ENCODE data around the gene ALX1.

The ALX1 gene

GRCh38 chr12:85280165-85280983 is at the start of gene ALX1:
Gene ALX1 (plus strand): TSS chr12:85280220. CDS start chr12:85280262, 42 bp downstream.
- DNase-seq: peak; percentile 56

- DNase-seq: no peak
These were observed 42.7 kb upstream of the ALX1 start for GRCh38 chr12:85237327-85237726.

- DNase-seq: no peak
These were observed 35.5 kb upstream of the ALX1 start for GRCh38 chr12:85244561-85244960.

DNA sequence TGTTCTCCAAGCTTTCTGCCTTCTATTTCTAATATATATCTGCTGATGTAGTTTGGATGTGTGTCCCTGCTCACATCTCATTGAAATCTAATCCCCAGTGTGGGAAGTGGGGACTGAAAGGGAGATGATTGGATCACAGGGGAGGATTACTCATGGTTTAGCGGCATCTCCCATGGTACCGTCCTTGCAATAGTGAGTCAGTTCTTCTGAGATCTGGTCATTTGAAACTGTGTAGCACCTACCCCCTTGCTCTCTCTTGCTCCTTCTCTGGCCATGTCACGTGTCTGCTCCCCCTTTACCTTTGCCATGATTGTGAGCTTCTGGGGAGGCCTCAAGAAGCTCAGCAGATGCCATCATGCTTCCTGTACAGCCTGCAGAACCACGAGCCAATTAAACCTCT is 26.2 kb upstream of the ALX1 start:
- no peak for DNase-seq

GRCh38 chr12:85257671-85258070 is 22.3 kb upstream of the ALX1 start:
- DNase-seq: no peak

DNA sequence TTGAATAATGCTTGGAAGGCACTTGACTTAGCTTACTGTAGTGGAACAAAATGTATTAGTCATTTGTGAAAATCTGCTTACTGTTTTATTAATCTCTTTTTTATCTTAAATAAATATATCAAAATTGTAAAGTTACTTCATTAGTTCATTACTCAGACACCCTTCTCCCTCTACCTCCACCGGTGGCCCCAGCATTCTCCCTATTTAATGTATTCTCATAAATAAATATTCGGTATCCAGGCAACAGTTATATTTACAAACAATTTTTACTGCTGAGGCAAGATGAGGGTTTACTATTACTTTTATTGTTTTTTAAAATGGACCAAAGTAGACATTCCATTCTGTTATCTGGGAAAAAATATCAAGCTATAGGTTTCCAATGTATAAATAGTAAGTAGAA is 19.6 kb upstream of the ALX1 start:
- DNase-seq: no peak

DNA sequence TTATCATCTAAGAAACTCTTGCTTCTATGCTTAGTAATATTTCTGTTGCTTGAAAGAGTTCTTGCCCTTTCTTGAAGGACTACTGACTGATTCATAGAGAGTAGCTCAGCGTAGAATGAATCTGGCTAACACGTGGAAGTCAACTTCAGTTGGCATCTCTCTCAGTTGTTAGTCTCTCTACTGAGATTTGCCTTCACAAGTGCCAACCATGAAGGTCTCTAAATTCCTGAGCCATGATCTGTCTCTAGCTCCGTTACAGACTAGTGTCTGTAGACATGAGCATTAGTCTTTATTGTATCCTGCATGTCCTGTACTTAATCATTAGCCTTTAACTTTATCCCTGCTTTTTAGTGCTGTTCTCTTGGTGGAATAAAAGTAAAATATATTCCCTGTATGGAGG is 19.1 kb upstream of the ALX1 start:
- no peak for DNase-seq

- DNase-seq: no peak
These were observed 13.7 kb upstream of the ALX1 start for GRCh38 chr12:85266356-85266755.

GRCh38 chr12:85273381-85274314 is 6.4 kb upstream of the ALX1 start:
- no peak for DNase-seq

DNA sequence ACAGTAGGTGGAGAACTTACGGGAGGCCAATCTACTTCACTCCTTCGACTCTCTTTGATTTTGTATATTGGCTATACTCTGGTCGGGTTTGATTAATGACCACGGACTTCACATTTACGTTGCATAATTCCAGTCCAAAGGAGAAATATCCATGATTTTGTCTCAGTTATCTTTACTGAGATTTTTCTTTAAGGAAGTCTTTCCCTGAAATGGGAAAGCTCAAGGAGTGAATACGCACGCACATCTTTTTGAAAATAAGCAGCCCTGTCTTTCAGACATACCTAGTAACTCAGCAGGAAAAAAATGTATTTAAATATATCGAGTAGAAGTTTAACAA is 5.7 kb upstream of the ALX1 start:
- no peak for DNase-seq

- no peak for DNase-seq
These were observed 4.6 kb upstream of the ALX1 start for GRCh38 chr12:85275374-85275773.

GRCh38 chr12:85277191-85277590 is 2.8 kb upstream of the ALX1 start:
- DNase-seq: no peak

DNA sequence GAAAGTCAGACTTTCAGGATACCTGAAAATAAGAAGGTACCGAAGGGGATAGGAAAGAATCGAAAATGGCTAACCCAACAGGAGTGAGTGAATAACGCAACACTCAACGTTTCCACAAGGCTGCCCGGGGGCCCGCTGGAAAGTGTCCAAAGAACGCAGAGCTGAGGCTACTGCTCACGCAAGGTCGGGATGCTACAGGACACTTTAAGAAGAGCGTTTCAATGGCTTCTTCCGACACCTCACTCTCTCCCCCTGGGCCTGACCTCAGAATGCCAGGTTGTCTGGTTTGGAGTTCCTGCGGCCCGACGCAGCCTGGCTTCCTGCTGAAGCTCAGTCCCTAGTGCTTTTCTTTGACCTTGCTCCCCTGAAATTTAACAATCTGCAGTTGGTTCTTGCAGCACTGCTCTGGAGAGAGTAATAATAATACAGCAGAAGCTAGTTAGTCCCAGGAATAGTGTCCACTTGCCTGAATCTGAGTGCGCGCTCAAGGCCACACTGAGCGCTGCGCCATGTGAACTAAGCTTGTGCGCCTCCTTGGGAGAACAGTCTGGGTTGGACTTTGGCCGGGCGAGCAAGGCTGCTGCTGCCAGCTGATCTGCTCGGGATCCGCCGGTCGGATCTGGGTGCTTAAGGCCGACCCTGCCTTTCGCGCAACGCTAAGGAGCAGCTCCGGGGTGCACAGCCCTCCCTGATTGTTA is 2.0 kb upstream of the ALX1 start:
- no peak for DNase-seq

DNA sequence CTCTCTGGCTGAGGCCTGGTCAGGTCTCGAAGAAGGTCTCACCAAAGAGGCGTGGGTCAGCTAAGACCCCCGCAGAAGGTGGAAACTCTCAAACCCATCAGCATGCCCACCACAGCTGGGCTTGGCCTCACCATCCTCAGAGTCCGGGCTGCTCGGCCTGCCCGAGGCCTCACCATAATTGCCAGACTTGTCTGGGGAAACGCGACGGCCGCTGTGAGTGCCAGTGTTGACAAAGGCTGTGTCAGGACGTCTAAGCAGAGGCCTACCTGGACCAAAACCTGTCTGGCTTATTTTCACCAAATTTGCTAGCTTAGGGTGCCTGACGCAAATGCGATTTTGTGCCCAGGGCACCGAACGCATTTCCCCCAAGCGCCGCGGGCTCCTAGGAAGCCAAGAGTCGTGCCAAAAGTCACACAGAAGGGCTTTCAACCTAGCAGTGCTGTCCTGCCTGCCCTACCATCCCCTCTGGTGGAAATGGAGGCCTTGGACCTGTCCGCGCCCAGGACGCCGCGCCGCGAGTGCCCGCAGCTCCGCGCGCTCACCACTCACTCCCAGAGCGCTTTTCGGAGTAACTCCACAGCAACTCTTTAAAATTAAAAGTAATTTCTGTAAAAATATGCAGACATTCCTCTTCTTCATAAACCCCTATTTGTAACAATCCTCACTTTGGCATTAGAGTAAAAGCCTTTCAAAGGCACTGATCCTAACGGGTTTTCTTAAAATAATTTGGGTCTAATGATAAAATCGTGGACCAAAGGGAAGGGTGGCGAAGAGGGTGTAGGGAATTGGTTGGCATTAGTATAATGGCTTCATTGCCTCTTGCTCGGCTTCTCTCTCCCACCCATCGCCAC is 1.2 kb upstream of the ALX1 start:
- DNase-seq: no peak

GRCh38 chr12:85279449-85280164 is 413 bp upstream of the ALX1 start:
- DNase-seq: no peak

DNA sequence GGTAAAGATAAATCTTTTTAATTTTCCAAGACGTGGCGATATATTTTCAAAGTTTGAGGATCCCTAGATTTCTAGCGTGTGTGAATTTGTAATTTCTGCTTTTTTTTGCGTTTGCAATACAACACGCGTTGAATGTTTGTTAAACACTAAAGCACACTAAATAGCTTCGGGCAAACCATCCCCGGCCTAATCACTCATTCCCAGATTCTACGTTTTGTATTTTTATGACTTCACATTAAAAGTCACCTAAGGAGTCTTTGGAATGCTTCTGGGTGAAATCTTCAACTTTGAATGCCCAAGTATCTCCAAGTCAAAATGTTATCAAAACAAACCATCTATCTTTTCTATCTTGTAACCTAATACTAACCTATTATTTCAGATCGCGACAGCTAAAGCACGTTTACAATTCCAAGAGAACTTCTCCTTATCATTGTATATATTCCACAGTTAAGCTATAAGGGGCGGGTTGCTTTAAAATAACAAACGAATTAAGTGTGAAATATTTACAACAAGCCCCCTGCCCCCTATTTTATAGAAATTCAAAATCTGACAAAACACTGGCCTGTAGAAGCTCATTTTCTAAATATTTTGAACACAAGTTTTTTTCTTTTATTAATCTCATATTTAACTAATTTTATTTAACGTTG is 1.1 kb downstream of the ALX1 start:
- no peak for DNase-seq

DNA sequence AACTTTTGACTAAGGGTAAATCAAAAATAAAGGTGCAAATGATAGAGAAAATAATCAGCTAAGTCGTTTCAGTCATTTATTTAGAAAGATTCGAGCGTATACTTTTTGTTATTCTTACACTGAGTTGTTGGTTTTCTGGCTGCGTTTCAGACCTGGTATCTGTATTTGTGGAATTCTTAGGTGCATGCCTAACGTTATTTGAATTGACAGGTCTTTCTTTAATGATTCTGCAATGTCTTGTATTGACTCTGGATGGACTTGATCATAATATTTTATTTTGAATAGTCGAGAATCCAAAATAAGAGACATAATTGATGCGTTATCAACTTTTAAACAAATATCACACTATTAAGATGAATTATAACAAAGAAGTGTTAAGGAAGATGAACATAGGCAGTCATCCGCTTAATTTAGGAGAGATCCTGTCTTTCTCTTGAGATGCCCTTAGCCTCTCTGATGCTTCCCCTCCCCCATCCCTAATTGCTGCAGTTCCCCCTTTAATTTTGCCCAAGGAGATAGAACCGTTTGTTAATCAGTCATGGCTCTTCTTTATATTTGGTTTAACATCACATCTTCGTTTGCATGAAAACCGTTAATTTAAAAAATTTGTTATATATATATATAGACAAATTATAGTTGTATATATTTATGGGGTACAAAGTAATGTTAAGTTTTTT is 1.8 kb downstream of the ALX1 start:
- no peak for DNase-seq

DNA sequence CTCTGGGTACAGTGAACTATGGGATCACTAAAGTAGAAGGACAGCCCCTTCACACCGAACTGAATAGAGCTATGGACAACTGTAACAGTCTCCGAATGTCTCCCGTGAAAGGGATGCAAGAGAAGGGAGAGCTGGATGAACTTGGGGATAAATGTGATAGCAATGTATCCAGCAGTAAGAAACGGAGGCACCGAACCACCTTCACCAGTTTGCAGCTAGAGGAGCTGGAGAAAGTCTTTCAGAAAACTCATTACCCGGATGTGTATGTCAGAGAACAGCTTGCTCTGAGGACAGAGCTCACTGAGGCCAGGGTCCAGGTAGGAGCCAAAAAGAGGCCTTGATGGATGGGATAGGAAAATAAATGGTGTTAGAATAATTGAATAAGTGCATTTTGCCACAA is 3.5 kb downstream of the ALX1 start:
- no peak for DNase-seq

DNA sequence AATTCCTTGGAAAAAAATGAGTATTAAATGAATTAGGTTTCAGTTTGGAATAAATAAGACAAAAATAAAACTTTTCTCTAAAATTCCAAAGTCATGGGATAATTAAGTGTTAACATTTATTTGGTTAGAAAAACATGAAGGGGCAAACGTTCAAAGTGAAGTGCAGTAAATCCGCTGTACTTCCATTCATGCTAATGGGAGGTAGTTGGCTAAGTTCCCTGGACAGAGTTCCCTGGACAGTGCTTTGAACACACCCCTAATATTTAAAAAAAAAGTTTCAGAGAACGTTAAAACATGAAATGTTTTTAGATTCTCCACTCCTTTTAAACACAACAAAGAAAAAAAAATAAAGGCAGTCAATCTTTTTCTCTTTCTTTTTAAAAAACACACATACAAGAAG is 16.3 kb downstream of the ALX1 start:
- DNase-seq: no peak

DNA sequence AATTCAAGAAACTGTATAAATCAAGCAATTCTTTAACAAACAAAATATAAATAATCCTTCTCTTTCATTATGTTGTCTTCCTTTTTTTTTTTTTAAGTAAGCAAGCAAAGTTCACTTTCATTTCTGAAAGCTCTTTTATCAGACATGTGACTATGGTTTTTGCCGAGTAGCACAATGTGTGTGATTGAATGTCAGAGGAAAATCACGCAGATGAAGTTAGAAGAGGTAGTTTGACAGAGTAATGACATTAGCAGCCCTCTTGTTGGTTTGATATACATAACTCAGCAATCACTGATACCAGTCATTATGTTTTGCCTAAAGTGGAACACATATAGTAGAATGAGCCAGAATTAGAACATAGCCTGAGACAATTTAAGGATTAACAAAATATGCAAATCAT is 19.0 kb downstream of the ALX1 start:
- DNase-seq: no peak

GRCh38 chr12:85301051-85301450 is 21.0 kb downstream of the ALX1 start:
- no peak for DNase-seq

Measured in NCI-H526 treated with DMSO at 0.1 percent for 48 hours (cell line).